Pancreas (tissue), 10 donors: Measurements from ENCODE around the gene STAT3. TPM values are rescaled to one million over a fixed set of nuclear protein-coding genes. Genes with fewer than 3 reads are reported as not detected.

Experiments used
- ATAC-seq, 4 donors: fragments of 200-7000 bp; cut with Tn5 transposase; one replicate each; pipeline versions ENCODE4 v1.8.0 to v1.9.1; 2020; ENCODE audit warnings: mild to moderate bottlenecking in 4 of 4, moderate library complexity in 4 of 4
- DNase-seq, 6 donors: peaks; one replicate each; pipeline ENCODE4 v3.0.0-alpha.2; 2020
- FAIRE-seq: peaks from 2 replicates; lab custom pipeline; 2012; peaks lifted over from hg19 to GRCh38; lab: Jason Lieb, UNC
- H3K27ac ChIP-seq, 4 donors: fragments of 200-600 bp; sonication (generic); 1 replicate in 3 of 4; 2 replicates in 1 of 4; pipeline versions ENCODE4 v1.5.0 to v1.8.0; 2020
- H3K27me3 ChIP-seq, 4 donors: fragments of 200-600 bp; one replicate each; pipeline ENCODE4 v1.8.0; 2021
- H3K36me3 ChIP-seq, 3 donors: fragments of 200-600 bp; sonication (generic) in 1 of 3; one replicate each; pipeline versions ENCODE4 v1.5.0 to v1.8.0; 2020 to 2021
- H3K4me1 ChIP-seq, 3 donors: fragments of 200-600 bp; one replicate each; pipeline ENCODE4 v1.8.0; 2021
- H3K4me3 ChIP-seq, 4 donors: fragments of 200-600 bp; sonication (generic) in 2 of 4; one replicate each; pipeline versions ENCODE4 v1.5.0 to v1.8.0; 2020 to 2021
- H3K9me3 ChIP-seq, 4 donors: fragments of 200-600 bp; one replicate each; pipeline ENCODE4 v1.8.0; 2021
- CTCF ChIP-seq, 4 donors: fragments of 200-600 bp; sonication (generic) in 3 of 4; IDR thresholded peaks; one replicate each; pipeline versions ENCODE4 v1.5.0 to v1.8.0; 2021; ENCODE audit warnings: antibody characterized with exemption in 4 of 4
- WGBS, 2 donors: extraction: QIAGEN DNeasy Blood & Tissue Kit; methylation state at CpG; one replicate each; pipeline ENCODE4 v1.1.7; 2013; 5-methylcytosine and 5-hydroxymethylcytosine counted together
- intact Hi-C, 3 donors: fragments of 100-400 bp; cut with DNase I; formaldehyde crosslinking; loops; one replicate each; pipeline versions ENCODE4 v1.11.1 to v1.14.2; 2022
- polyA plus RNA-seq, 2 donors: library from polyadenylated mRNA; stranded (reverse); fragments of 200-250 nt; gene quantifications; one replicate each; pipeline ENCODE4 v1.2.3, GENCODE V29; 2013
- total RNA-seq, 6 donors: library from RNA; stranded (reverse); fragmentation: NEBNext Ultra II Directional in 4 of 6; extraction: Animal tissue kit (Norgen Biotek cat#: 25700) in 4 of 6; gene quantifications; one replicate each; pipeline versions ENCODE4 v1.2.1 to v1.2.4, GENCODE V29; 2021 to 2023
- donor health status: healthy with polysubstance abuse.
- donor health status: DM: no; HTN: no; CAD: no; lungs with moderate emphysema.
- donor health status: DM: no; HTN: no; CAD: no.
- donor health status: control.
- donor health status: control.
- donor health status: Bipolar disorder and iron deficiency.
- donor health status: DM: yes; HTN: yes; CAD: no.
- donor health status: DM: no; HTN: no; CAD: no.
- donor health status: DM: no; HTN: no; CAD: no.
- donor health status: DM: yes; HTN: yes; CAD: no.

Gene STAT3
- total and polyA plus RNA-seq, 8 donors = 37.9 to 127 (median 70.6) TPM

- DNase-seq = no peak
- intact Hi-C loops = loop anchor here in 1 of 3 donors (10.0 kb wide), 1 partner anchor 214 kb away; no protein-coding TSS in a partner anchor
- Histone ChIP-seq H3K9me3 (no peaks in the 10 kb centered on the region), H3K4me1 (no peaks in the 10 kb centered on the region), H3K36me3 (peaks cover 6 to 30% (median 8%) of the 10 kb centered on the region in 3 donors), H3K27me3 (no peaks in the 10 kb centered on the region), H3K4me3 (no peak overlapping the region), H3K27ac (no peak overlapping the region)
- no peak for FAIRE-seq
- 77 to 84% methylated on average over 9 of the region's 9 CpGs for WGBS, 2 donors
- TF ChIP-seq CTCF (IDR thresholded peaks at IDR 0.05) = no peak
- ATAC-seq = no peak
These were observed 77.4 kb downstream of the STAT3 start for GRCh38 chr17:42310787-42311215.

GRCh38 chr17:42309986-42310786 lies 78.1 kb downstream of the STAT3 start:
- 79 to 82% methylated on average over 19 of the region's 19 CpGs for WGBS, 2 donors
- peaks cover 2 to 24% (median 3%) of the 10 kb centered on the region in 3 donors for H3K36me3 ChIP-seq

GRCh38 chr17:42309142-42309541 lies 79.1 kb downstream of the STAT3 start:
- WGBS, 2 donors = 85 to 87% methylated on average over 9 of the region's 9 CpGs
- Histone ChIP-seq H3K4me1 (no peaks in the 10 kb centered on the region), H3K27ac (no peak overlapping the region)

More at GRCh38 chr17:42309986-42310786, 78.1 kb downstream of the STAT3 start:
- FAIRE-seq = no peak
- no peak for DNase-seq
- Histone ChIP-seq H3K9me3 (no peaks in the 10 kb centered on the region), H3K4me1 (no peaks in the 10 kb centered on the region), H3K27ac (no peak overlapping the region), H3K27me3 (no peaks in the 10 kb centered on the region), H3K4me3 (no peak overlapping the region)
- intact Hi-C loops = loop anchor here in 1 of 3 donors (10.0 kb wide), 1 partner anchor 215 kb away; no protein-coding TSS in a partner anchor
- no peak for ATAC-seq
- TF ChIP-seq CTCF (IDR thresholded peaks at IDR 0.05) = no peak

GRCh38 chr17:42308446-42308845 lies 79.8 kb downstream of the STAT3 start:
- Histone ChIP-seq H3K4me3 (no peak overlapping the region), H3K9me3 (no peaks in the 10 kb centered on the region), H3K36me3 (peaks cover 0 to 7% (median 0%) of the 10 kb centered on the region in 3 donors), H3K27ac (no peak overlapping the region), H3K27me3 (no peaks in the 10 kb centered on the region), H3K4me1 (no peaks in the 10 kb centered on the region)
- no peak for DNase-seq
- ATAC-seq = no peak
- intact Hi-C loops = no loop called here
- 88 to 90% methylated on average over 7 of the region's 7 CpGs for WGBS, 2 donors
- TF ChIP-seq CTCF (IDR thresholded peaks at IDR 0.05) = no peak
- no peak for FAIRE-seq

More at GRCh38 chr17:42309142-42309541, 79.1 kb downstream of the STAT3 start:
- FAIRE-seq (no peak), ATAC-seq (no peak), DNase-seq (no peak)
- no peaks in the 10 kb centered on the region for H3K27me3 ChIP-seq
- H3K4me3 ChIP-seq = no peak overlapping the region
- no peaks in the 10 kb centered on the region for H3K9me3 ChIP-seq
- intact Hi-C loops = no loop called here
- TF ChIP-seq CTCF (IDR thresholded peaks at IDR 0.05) = no peak
- peaks cover 0 to 13% (median 0%) of the 10 kb centered on the region in 3 donors for H3K36me3 ChIP-seq
